Neural cell (in vitro differentiated cells): ENCODE results near the gene COLGALT1.

Experiments
- CTCF ChIP-seq: fragments of 450-650 bp; IDR thresholded peaks from 2 replicates; pipeline ENCODE4 v1.5.1; 2014; ENCODE audit warnings: antibody characterized with exemption, mild to moderate bottlenecking, moderate library complexity; ENCODE audit not compliant: poor library complexity, severe bottlenecking
- EP300 ChIP-seq: fragments of 450-650 bp; conservative IDR thresholded peaks from 2 replicates; pipeline ENCODE4 v1.6.1; 2014; ENCODE audit warnings: antibody characterized with exemption, mild to moderate bottlenecking, moderate library complexity; ENCODE audit not compliant: poor library complexity, severe bottlenecking
- RAD21 ChIP-seq: fragments of 450-650 bp; conservative IDR thresholded peaks from 2 replicates; pipeline ENCODE4 v1.6.1; 2014; ENCODE audit warnings: antibody characterized with exemption, mild to moderate bottlenecking, moderate library complexity
- TAF1 ChIP-seq: IDR thresholded peaks from 2 replicates; pipeline ENCODE4 v1.6.1; 2012; ENCODE audit warnings: low read depth

GRCh38 chr19:17607936-17608335, 52.5 kb downstream of the COLGALT1 start:
- TF ChIP-seq RAD21 (no peak), CTCF (no peak), TAF1 (no peak), EP300 (no peak)
